NOMO-1 treated with DMSO at 0.1 percent for 48 hours (cell line): ENCODE data around the gene ARHGEF40.

ENCODE experiments used
- DNase-seq: peaks from one replicate; lab custom pipeline; 2025; ENCODE audit not compliant: unreplicated experiment; lab: John Stamatoyannopoulos, UW

The ARHGEF40 gene

GRCh38 chr14:21081521-21082142 lies 11.5 kb downstream of the ARHGEF40 start:
- no peak for DNase-seq

- no peak for DNase-seq
These were observed 13.6 kb downstream of the ARHGEF40 start for GRCh38 chr14:21083565-21084325.

DNA sequence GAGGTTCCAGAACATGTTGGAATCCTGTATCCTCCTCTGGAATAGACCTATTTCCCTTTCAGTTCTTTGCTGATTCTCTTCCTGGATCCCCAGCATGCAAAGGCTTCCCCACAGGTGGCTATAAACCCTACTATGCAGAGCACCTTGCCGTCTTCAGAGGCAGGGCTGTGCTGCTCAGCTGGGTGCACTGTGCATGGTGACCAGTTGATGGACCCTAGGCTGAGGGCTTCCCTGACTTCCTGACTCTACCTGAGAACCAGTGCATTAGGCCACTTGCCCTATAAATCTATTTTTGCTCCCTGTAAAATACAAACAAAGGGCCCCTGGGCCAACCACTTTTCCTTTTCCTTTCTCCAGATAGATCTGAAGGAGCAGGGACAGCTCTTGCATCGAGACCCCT lies 14.3 kb downstream of the ARHGEF40 start:
- no peak for DNase-seq

- peak; percentile 91 for DNase-seq
These were observed 15.1 kb downstream of the ARHGEF40 start for GRCh38 chr14:21084998-21085853.

DNA sequence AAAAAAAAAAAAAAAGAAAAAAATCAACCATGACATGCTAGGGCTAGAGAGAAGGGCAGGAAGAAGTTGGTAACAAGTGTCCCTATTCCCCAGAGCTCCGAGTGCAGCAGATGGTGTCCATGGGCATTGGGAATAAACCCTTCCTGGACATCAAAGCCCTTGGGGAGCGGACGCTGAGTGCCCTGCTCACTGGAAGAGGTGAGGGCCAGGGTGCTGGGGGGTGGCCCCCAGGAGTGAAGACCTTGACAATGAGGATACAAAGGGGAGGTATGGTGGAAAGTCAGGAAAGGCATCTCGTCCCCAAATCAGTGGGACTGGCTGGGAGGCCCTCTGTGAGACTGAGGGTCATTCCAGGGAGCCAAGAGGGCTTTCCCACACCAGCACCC lies 16.8 kb downstream of the ARHGEF40 start:
- DNase-seq, result no peak

DNA sequence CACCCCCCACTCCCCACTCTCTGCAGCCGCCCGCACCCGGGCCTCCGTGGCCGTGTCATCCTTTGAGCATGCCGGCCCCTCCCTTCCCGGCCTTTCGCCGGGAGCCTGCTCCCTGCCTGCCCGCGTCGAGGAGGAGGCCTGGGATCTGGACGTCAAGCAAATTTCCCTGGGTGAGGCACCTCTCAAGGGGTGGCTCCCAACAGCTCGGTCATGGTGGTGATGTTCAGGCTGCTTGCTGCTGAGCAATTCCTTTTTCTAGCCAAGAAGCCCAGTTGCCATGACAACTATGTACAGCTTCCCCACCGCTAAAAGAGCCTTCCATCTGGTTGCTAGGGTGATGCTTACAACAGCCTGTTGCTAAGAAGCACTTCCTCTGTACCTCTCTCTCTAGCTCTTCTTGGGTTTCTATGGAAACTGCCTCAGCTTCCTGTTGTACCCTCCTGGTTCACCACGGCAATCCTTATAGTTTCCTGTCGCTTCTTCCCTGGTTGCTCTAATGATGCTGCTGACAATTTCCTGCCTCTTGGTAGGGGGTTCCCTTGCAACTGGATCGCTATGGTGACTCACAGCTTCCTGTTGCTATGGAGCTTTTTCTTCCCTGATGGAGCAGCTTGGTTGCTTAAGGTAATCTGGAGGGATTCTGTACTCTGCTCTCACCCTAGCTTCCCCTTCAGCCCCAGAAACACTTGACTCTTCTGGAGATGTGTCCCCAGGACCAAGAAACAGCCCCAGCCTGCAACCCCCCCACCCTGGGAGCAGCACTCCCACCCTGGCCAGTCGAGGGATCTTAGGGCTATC lies 17.4 kb downstream of the ARHGEF40 start:
- peak; percentile 81 for DNase-seq

DNA sequence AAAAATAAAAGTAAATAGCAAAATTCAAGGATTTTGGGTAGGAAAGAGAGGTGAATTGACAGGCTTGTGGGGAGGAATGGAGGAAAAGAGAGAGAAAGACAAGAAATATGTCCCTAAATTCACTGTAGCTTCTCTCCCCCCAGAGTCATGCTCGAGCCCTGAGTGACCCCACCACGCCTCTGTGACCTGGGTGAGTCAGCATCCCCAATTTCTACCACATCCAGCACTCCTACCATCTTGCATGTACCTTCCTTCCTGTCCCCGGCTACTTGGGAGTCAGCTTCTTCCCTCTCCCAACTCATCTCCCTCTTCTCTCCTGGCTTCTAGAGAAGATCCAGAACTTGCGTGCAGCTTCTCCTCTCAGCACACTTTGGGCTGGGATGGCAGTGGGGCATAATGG lies 18.6 kb downstream of the ARHGEF40 start:
- DNase-seq, result no peak

GRCh38 chr14:21089271-21089670 lies 19.2 kb downstream of the ARHGEF40 start:
- DNase-seq, result no peak

- DNase-seq, result no peak
These were observed 19.7 kb downstream of the ARHGEF40 start for GRCh38 chr14:21089877-21090193.

DNA sequence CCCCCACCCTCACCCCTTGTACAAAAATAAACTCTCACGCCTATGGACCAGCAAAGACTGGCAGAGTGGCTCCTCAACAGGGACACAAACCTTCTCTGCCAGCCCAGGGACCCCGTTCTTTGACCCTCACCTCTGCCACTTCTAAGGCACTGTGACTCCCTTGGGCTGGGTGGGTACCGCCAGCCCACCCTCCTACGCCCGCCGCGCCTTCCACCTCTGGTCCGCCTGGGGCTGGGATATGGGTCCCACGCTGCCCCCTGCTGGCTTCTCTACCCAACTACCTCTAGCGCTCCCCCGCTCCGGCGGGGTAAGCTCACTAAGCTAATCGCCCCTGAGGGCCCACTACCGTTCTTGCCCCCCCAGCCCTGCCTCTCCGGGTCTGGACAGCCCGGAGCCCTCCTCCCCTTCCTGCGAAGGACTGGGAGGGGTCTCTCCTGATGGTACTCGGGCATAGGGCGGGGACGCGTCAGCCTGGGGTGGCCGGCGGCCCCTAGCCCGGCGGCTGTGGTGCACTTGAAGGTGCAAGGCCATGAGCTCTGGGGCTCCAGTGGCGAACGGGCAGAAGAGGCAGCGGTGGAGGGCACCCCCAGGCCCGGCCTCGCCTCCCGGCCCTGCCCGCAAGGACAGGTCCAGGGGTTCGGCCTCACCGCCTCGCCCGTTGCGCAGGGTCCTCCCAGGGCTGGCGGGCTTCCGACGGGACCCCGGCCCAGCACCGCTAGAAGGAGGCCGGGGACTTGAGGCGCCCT lies 20.3 kb downstream of the ARHGEF40 start:
- no peak for DNase-seq

GRCh38 chr14:21090940-21091663 lies 21.0 kb downstream of the ARHGEF40 start:
- no peak for DNase-seq

DNA sequence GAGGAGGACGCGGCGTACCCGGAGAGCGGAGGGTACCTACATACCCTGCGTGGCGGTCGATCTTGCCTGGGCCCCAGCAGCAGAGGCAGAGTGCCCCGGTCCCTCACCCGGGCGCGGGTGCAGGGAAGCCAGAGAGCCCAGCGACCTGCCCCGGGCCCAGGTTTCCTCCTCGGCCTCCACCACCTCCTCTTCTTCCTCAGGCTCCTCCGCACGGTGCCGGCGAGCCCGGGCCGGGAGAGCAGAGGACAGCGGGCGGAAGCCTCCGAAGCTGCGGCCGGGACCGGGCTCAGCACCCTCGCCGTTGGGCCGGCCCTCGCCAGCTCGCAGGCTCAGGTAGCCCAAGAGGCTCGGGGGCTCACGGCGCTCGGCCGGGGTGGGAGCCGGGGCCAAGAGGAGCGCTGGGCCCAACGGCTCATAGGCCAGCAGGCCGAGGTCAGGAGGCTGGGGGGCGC lies 21.7 kb downstream of the ARHGEF40 start:
- no peak for DNase-seq

DNA sequence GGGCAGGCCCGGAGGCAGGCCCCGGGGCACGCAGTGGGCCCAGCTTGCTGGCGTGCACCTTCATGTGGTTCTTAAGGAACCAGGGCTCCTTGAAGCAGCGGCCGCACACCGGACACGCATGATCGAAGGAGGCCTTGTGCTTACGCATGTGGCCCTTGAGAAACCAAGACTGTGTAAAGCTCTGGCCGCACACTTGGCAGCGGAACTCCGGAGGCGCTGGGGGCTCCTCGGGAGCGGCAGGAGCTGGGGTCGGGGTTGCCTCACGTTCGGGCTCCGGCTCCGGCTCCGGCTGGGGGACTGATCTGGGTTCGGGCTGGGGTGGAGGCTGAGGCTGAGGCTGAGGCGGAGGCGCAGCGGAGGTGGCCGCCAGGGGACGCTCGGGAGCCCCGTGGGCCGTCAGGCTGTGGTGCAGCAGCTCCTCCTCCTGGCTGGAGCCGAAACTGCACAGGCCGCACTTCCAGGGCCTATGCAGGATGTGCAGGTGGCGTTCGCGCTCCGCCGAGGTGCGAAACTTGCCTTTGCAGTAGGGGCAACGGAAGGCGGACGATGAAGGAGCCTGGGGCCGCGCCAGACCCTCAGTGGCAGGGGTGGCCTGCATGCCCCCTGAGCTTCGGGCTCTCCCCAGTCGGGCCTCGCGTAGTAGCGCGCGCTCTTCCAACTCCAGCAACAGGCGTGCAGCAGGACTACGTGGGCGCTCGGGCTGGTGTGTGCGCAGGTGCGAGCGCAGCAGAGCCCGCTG lies 22.3 kb downstream of the ARHGEF40 start:
- DNase-seq, result peak; percentile 67

- DNase-seq, result no peak
These were observed 22.9 kb downstream of the ARHGEF40 start for GRCh38 chr14:21093018-21093417.

GRCh38 chr14:21093769-21094681 lies 23.9 kb downstream of the ARHGEF40 start:
- no peak for DNase-seq

GRCh38 chr14:21095430-21096205 lies 25.5 kb downstream of the ARHGEF40 start:
- DNase-seq, result no peak

DNA sequence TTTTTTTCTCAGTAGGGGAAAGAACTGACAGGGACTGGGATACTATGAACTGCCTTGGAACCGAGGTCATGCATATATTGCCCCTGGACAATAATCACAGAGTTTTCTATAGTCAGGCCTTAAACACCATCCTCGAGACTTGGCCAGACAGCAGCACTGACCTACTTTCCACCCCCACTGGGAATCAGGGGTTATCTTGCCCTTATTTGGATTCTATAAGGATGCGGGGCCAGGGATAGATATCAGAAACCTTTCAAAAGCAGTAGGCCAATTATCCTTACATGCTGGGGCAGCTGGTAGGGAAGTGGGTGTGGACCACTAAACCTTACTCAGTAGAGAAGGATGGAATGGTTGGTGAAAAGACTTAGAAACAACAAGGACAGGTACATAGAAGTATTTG lies 26.3 kb downstream of the ARHGEF40 start:
- DNase-seq, result no peak
